ENCODE measurements around the gene SIRT2.

DNA sequence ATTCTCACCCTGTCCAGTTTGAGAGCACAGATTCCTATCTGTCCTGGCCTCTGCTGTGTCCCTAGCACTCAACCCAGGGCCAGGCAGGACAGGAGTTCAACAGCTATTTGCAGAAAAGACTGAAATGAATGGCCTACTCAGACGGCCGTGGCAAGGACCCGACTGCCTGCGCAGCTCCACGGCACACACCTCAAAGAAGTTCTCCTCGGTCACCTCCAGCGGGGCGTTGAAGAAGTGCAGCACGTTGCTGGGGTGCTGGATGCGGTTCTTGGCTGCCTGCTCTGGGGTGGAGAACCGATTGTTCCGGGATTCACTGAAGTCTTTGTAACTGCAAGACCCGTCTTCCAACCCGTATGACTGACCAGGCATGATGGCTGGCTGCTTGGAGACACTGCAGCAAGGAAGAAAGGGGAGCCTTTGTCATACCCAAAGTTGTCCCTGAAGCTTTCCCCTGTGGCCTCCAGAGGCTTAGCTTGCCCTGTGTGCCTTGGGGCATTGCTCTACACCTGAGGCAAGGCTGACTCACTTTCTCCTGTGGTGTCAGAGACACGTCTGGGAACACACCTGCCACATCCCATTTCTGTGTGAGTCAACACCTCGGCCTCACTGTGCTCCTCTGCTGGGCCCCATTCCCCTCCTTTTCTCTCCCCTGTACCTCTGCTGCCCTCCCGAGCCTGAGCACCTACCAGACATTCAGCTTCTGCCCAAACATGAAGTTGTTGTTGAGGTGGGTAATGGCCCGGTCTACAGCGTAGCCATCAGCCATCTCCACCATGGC, 61.0 kb downstream of the SIRT2 start:
- no peak for TF ChIP-seq POLR2A (IDR thresholded peaks at IDR 0.05)
- TF ChIP-seq, protein P1, sequence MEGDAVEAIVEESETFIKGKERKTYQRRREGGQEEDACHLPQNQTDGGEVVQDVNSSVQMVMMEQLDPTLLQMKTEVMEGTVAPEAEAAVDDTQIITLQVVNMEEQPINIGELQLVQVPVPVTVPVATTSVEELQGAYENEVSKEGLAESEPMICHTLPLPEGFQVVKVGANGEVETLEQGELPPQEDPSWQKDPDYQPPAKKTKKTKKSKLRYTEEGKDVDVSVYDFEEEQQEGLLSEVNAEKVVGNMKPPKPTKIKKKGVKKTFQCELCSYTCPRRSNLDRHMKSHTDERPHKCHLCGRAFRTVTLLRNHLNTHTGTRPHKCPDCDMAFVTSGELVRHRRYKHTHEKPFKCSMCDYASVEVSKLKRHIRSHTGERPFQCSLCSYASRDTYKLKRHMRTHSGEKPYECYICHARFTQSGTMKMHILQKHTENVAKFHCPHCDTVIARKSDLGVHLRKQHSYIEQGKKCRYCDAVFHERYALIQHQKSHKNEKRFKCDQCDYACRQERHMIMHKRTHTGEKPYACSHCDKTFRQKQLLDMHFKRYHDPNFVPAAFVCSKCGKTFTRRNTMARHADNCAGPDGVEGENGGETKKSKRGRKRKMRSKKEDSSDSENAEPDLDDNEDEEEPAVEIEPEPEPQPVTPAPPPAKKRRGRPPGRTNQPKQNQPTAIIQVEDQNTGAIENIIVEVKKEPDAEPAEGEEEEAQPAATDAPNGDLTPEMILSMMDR (IDR thresholded peaks at IDR 0.05): no peak
